ENCODE results near the gene C14orf93.
A peak's percentile ranks its signal among the peaks of the same experiment; 100 is the strongest.
"Not testable (repeated sequence)": the region's sequence is repeated elsewhere in the genome, so short reads cannot be mapped to it uniquely, and the experiment has no call there.

C14orf93 gene

GRCh38 chr14:22973217-22974032, 36.5 kb downstream of the C14orf93 start:
- peak; percentile 74 for DNase-seq (ENCODE audit: low read depth, low spot score)
- no peak overlapping the region for H3K4me3 ChIP-seq (ENCODE audit: low read depth, low read length)
- peak; percentile 65 for TF ChIP-seq CTCF (IDR thresholded peaks at IDR 0.05; ENCODE audit: low read depth, low read length)
- in situ Hi-C loops (cut with HindIII; ENCODE audit: low sequenced_read_pairs), result no loop called here

GRCh38 chr14:22972313-22972930, 37.5 kb downstream of the C14orf93 start:
- DNase-seq (ENCODE audit: low read depth, low spot score), result no peak
- no peak for TF ChIP-seq CTCF (IDR thresholded peaks at IDR 0.05; ENCODE audit: low read depth, low read length)
- H3K4me3 ChIP-seq (ENCODE audit: low read depth, low read length), result no peak overlapping the region
- in situ Hi-C loops (cut with HindIII; ENCODE audit: low sequenced_read_pairs), result no loop called here

GRCh38 chr14:22971152-22971551, 38.8 kb downstream of the C14orf93 start:
- DNase-seq (ENCODE audit: low read depth, low spot score), result no peak
- TF ChIP-seq CTCF (IDR thresholded peaks at IDR 0.05; ENCODE audit: low read depth, low read length), result no peak
- H3K4me3 ChIP-seq (ENCODE audit: low read depth, low read length), result no peak overlapping the region
- in situ Hi-C loops (cut with HindIII; ENCODE audit: low sequenced_read_pairs), result no loop called here

GRCh38 chr14:22966783-22967269, 43.1 kb downstream of the C14orf93 start:
- DNase-seq (ENCODE audit: low read depth, low spot score), result no peak
- TF ChIP-seq CTCF (IDR thresholded peaks at IDR 0.05; ENCODE audit: low read depth, low read length), result no peak
- in situ Hi-C loops (cut with HindIII; ENCODE audit: low sequenced_read_pairs), result no loop called here
- H3K4me3 ChIP-seq (ENCODE audit: low read depth, low read length), result no peak overlapping the region

- in situ Hi-C loops (cut with HindIII; ENCODE audit: low sequenced_read_pairs); H3K4me3 ChIP-seq (ENCODE audit: low read depth, low read length); DNase-seq (ENCODE audit: low read depth, low spot score): not testable (repeated sequence)
These were observed 43.8 kb downstream of the C14orf93 start for GRCh38 chr14:22965916-22966782.

GRCh38 chr14:22962061-22962676, 47.8 kb downstream of the C14orf93 start:
- in situ Hi-C loops (cut with HindIII; ENCODE audit: low sequenced_read_pairs), result no loop called here
- TF ChIP-seq CTCF (IDR thresholded peaks at IDR 0.05; ENCODE audit: low read depth, low read length), result no peak
- H3K4me3 ChIP-seq (ENCODE audit: low read depth, low read length), result no peak overlapping the region
- no peak for DNase-seq (ENCODE audit: low read depth, low spot score)

All from astrocyte of the spinal cord (primary cell).